Measurements from ENCODE around the gene KLK11. TPM values are rescaled to one million over a fixed set of nuclear protein-coding genes. Genes with fewer than 3 reads are reported as not detected.

Gene KLK11
- polyA plus RNA-seq, 3 donors, result not detected

DNA sequence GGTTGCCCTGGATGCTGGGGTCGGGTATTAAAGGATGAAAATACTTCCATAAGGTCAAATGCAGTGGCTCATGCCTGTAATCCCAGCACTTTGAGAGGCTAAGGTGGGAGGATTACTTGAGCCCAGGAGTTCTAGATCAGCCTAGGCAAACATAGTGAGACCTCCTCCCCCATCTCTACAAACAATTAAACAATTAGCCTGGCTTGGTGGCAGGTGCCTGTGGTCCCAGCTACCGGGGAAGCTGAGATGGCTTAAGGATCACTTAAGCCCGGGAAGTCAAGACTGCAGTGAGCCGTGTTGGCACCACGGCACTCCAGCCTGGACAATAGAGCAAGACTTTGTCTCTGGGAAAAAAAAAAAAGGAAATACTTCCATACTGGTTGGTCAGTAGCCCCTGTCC, 1.5 kb downstream of the KLK11 start:
- no peak overlapping the region for H2AFZ ChIP-seq (ENCODE audit: insufficient read depth, low read depth, low read length, poor library complexity, severe bottlenecking)
- TF ChIP-seq, protein P1, sequence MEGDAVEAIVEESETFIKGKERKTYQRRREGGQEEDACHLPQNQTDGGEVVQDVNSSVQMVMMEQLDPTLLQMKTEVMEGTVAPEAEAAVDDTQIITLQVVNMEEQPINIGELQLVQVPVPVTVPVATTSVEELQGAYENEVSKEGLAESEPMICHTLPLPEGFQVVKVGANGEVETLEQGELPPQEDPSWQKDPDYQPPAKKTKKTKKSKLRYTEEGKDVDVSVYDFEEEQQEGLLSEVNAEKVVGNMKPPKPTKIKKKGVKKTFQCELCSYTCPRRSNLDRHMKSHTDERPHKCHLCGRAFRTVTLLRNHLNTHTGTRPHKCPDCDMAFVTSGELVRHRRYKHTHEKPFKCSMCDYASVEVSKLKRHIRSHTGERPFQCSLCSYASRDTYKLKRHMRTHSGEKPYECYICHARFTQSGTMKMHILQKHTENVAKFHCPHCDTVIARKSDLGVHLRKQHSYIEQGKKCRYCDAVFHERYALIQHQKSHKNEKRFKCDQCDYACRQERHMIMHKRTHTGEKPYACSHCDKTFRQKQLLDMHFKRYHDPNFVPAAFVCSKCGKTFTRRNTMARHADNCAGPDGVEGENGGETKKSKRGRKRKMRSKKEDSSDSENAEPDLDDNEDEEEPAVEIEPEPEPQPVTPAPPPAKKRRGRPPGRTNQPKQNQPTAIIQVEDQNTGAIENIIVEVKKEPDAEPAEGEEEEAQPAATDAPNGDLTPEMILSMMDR (IDR thresholded peaks at IDR 0.05), result no peak
- H3K4me3 Mint-ChIP-seq, result no peak overlapping the region
- no peaks in the 10 kb centered on the region for H4K20me1 ChIP-seq (ENCODE audit: insufficient read depth, low read length)
- no peak overlapping the region for H3K27ac ChIP-seq (ENCODE audit: low read depth in 1 of 2, low read length in 2 of 2)
- peaks cover 0 to 11% of the 10 kb centered on the region in 2 donors for H3K27me3 ChIP-seq (ENCODE audit: control insufficient read depth in 2 of 2, insufficient read depth in 2 of 2, low read length in 2 of 2)
- H3K36me3 ChIP-seq (replicated peaks in 1 of 2; ENCODE audit: control insufficient read depth in 1 of 2, insufficient read depth in 2 of 2, low read length in 2 of 2), result no peaks in the 10 kb centered on the region
- H3K79me2 ChIP-seq (ENCODE audit: insufficient read depth, low read length), result no peaks in the 10 kb centered on the region
- peaks cover 3 to 5% of the 10 kb centered on the region in 2 donors for H3K4me1 ChIP-seq (ENCODE audit: control insufficient read depth in 1 of 2, insufficient read depth in 2 of 2, low read length in 2 of 2)
- peaks cover 7% of the 10 kb centered on the region for H3K4me1 Mint-ChIP-seq
- no peaks in the 10 kb centered on the region for H3K36me3 Mint-ChIP-seq
- DNase-seq, result no peak
- no peak overlapping the region for H3K9ac ChIP-seq (ENCODE audit: insufficient read depth, low read length, poor library complexity, severe bottlenecking)
- intact Hi-C loops (cut with micrococcal nuclease), result loop anchor here in 1 of 2 donors (5.0 kb wide), 1 partner anchor 142 kb away; no protein-coding TSS in a partner anchor
- H3K27me3 Mint-ChIP-seq (ENCODE audit: low read depth in 3 of 3), result peaks cover 25 to 55% (median 31%) of the 10 kb centered on the region in 3 donors
- H3K9me3 Mint-ChIP-seq, result peaks cover 0 to 5% (median 0%) of the 10 kb centered on the region in 7 donors
- no peak overlapping the region for H3K4me2 ChIP-seq (replicated peaks; ENCODE audit: extremely low read depth, low read length, poor library complexity, severe bottlenecking)
- WGBS (ENCODE audit: insufficient coverage), result 62% methylated on average over 2 of the region's 5 CpGs
- no peak overlapping the region for H3K4me3 ChIP-seq (replicated peaks in 1 of 3; ENCODE audit: low read depth in 2 of 3, low read length in 3 of 3)
- H3K9me3 ChIP-seq (replicated peaks in 1 of 2; ENCODE audit: control insufficient read depth in 1 of 2, insufficient read depth in 1 of 2, low read length in 2 of 2), result peaks cover 0 to under 1% of the 10 kb centered on the region in 2 donors
- H3K27ac Mint-ChIP-seq, result no peak overlapping the region

DNA sequence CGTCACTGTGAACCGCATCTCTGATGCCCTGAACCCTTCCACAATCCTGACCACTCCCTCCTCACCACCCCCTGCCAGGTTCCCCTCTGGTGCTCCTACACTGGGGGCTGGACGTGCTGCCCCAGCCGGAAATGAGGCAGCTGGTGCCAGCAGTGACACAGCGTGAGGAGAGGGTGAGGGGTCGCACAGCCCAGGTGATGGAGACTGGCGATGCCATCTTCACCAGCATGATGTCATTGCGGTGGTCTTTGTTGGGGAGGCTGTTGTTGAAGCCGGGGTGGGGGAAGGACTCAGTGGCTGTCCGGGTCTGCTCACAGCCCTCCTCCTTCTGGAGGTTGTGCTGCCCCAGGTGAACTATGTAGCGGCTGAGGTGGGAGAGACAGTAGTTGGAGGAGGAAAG, 2.5 kb downstream of the KLK11 start:
- H3K4me2 ChIP-seq (replicated peaks; ENCODE audit: extremely low read depth, low read length, poor library complexity, severe bottlenecking), result no peak overlapping the region
- H3K9ac ChIP-seq (ENCODE audit: insufficient read depth, low read length, poor library complexity, severe bottlenecking), result no peak overlapping the region

More for the DNA sequence above, 2.5 kb downstream of the KLK11 start:
- Histone ChIP-seq H3K4me3 (replicated peaks in 1 of 3; ENCODE audit: low read depth in 2 of 3, low read length in 3 of 3) (no peak overlapping the region), H2AFZ (ENCODE audit: insufficient read depth, low read depth, low read length, poor library complexity, severe bottlenecking) (no peak overlapping the region), H4K20me1 (ENCODE audit: insufficient read depth, low read length) (no peaks in the 10 kb centered on the region), H3K9me3 (replicated peaks in 1 of 2; ENCODE audit: control insufficient read depth in 1 of 2, insufficient read depth in 1 of 2, low read length in 2 of 2) (peaks cover 0 to 10% of the 10 kb centered on the region in 2 donors), H3K4me1 (ENCODE audit: control insufficient read depth in 1 of 2, insufficient read depth in 2 of 2, low read length in 2 of 2) (peaks cover 13% of the 10 kb centered on the region in 2 donors), H3K27me3 (ENCODE audit: control insufficient read depth in 2 of 2, insufficient read depth in 2 of 2, low read length in 2 of 2) (peaks cover 5 to 21% of the 10 kb centered on the region in 2 donors), H3K36me3 (replicated peaks in 1 of 2; ENCODE audit: control insufficient read depth in 1 of 2, insufficient read depth in 2 of 2, low read length in 2 of 2) (no peaks in the 10 kb centered on the region), H3K79me2 (ENCODE audit: insufficient read depth, low read length) (no peaks in the 10 kb centered on the region), H3K27ac (ENCODE audit: low read depth in 1 of 2, low read length in 2 of 2) (no peak overlapping the region)
- no peak for DNase-seq
- WGBS (ENCODE audit: insufficient coverage), result 75% methylated on average over 8 of the region's 11 CpGs
- no peak overlapping the region for H3K4me3 Mint-ChIP-seq
- TF ChIP-seq, protein P1 (IDR thresholded peaks at IDR 0.05), result no peak
- H3K27me3 Mint-ChIP-seq (ENCODE audit: low read depth in 3 of 3), result peaks cover 34 to 64% (median 39%) of the 10 kb centered on the region in 3 donors
- no peak overlapping the region for H3K27ac Mint-ChIP-seq
- H3K4me1 Mint-ChIP-seq, result peaks cover 15% of the 10 kb centered on the region
- intact Hi-C loops (cut with micrococcal nuclease), result loop anchor here in 1 of 2 donors (5.0 kb wide), 1 partner anchor 143 kb away; no protein-coding TSS in a partner anchor
- H3K36me3 Mint-ChIP-seq, result no peaks in the 10 kb centered on the region
- H3K9me3 Mint-ChIP-seq, result peaks cover 0 to 6% (median 3%) of the 10 kb centered on the region in 7 donors
